GM10248 (cell line): Measurements from ENCODE around the gene KIAA1217.

Experiments used
- CTCF ChIA-PET: fragments of 300-600 bp; sonication (Branson Sonifier 250); formaldehyde crosslinking; extraction: SDS; loops from one replicate; lab custom pipeline; 2021; ENCODE audit warnings: antibody characterized with exemption; lab: Yijun Ruan, JAX
- POLR2A ChIA-PET: fragments of 350-650 bp; sonication (Branson Sonifier 250); formaldehyde crosslinking; extraction: SDS; loops from one replicate; lab custom pipeline; 2020; ENCODE audit warnings: antibody characterized with exemption; lab: Yijun Ruan, JAX
- DNase-seq: peaks from one replicate; pipeline ENCODE4 v3.0.0; 2012; ENCODE audit errors: extremely low spot score
- TF ChIP-seq, protein P1 (sequence below): IDR thresholded peaks from 2 replicates; pipeline ENCODE4 v1.5.1; 2012; ENCODE audit warnings: mild to moderate bottlenecking, low read depth; ENCODE audit errors: extremely low read depth, missing control alignments, control extremely low read depth

Gene KIAA1217

DNA sequence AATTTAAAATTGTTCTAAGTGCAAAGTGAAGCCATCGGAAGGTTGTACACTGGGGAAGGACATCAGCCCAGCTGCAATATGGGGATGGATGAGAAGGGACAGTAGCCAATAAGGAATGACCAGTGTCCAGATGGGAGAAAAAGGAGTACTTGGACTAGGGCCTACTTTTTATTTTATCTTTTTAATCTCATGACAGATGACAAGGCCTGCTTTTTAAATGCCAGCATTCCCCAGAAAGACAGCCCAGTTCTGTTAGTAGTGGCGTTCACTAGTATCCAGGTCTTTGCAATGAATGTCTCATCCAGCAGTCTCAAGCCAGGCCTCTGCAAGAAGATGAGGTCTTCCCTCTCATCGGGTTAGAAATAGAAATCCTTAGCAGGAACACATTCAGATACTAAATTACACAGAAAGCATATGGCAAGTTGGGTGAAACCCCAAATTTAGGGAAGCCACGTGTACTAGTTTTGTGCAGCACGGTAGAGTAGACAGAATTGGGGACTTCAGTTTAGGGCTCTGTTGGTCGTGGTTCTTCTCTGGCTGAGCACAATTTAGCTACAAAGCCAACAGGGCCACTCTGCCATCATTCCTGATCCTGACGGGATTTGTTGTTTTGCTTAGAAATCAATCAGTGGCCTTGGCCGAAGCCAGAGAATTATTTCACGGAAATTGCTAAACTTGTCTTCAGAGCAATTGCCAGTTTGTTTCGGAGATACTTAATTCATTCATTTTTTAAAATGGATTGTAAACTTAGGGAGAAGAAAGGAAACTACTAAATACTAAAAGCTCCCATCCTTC lies 286.9 kb downstream of the KIAA1217 start:
- TF ChIP-seq, protein P1, sequence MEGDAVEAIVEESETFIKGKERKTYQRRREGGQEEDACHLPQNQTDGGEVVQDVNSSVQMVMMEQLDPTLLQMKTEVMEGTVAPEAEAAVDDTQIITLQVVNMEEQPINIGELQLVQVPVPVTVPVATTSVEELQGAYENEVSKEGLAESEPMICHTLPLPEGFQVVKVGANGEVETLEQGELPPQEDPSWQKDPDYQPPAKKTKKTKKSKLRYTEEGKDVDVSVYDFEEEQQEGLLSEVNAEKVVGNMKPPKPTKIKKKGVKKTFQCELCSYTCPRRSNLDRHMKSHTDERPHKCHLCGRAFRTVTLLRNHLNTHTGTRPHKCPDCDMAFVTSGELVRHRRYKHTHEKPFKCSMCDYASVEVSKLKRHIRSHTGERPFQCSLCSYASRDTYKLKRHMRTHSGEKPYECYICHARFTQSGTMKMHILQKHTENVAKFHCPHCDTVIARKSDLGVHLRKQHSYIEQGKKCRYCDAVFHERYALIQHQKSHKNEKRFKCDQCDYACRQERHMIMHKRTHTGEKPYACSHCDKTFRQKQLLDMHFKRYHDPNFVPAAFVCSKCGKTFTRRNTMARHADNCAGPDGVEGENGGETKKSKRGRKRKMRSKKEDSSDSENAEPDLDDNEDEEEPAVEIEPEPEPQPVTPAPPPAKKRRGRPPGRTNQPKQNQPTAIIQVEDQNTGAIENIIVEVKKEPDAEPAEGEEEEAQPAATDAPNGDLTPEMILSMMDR: no peak
- CTCF ChIA-PET: interaction anchor here (0.7 kb wide), 1 partner anchor 28 kb away, joined by 3 read pairs; no protein-coding TSS in a partner anchor
- DNase-seq: no peak
- POLR2A ChIA-PET: no interaction called here

DNA sequence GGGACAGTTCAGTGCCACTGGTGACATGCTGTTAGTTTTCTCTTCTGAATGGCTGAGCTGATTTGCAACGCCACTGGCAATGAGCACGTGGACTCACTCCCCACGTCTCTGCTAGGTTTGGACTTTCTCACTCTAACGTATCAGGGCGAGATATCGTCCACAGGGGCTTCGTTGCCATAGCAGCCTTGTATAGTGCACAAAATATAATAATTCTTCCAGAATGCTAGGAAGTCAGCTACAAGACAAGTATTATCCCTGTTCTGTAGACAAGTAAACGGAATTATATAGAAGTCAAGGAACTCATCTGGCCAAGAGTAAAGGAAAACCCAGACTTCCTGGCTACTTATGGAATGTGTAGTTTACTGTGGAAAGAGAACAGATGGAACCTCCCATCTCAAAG lies 288.0 kb downstream of the KIAA1217 start:
- ChIA-PET POLR2A (interaction anchor here (0.6 kb wide), 1 partner anchor 288 kb away, joined by 3 read pairs; the partner anchor contains the start of gene KIAA1217), CTCF (interaction anchor here (0.7 kb wide), 1 partner anchor 29 kb away, joined by 3 read pairs; no protein-coding TSS in a partner anchor)
- DNase-seq: no peak
- TF ChIP-seq, protein P1: no peak

DNA sequence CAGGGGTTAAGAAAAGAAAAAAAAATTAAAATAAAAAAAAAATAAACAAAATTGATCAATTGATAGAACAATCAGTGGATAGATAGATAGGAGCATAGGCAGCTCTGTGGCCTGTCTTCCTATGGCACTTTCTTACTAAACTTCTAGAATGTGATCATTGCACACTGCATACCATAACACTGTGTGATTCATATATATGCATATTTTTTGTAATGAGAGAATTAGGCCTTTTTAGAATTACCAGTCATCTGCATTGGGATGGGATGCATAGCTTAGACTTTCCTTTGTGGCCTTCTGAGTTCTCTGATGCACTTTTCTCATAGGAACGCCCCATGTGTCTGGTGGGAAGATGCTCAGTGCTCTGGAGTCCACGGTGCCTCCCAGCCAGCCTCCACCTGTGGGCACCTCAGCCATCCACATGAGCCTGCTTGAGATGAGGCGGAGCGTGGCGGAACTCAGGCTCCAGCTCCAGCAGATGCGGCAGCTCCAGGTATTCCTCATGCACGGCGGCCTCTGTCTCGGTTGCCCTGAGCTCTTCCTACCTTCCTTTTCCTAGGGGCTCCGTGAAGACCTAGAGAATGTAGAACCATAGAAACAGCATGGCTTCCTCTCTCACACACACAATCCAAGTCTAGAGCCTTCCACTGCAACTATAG lies 292.2 kb downstream of the KIAA1217 start:
- no peak for DNase-seq
- CTCF ChIA-PET: interaction anchor here (0.9 to 9.1 kb wide), 4 partner anchors 12 to 507 kb away, joined by 3 to 95 read pairs (median 19); no protein-coding TSS in a partner anchor
- POLR2A ChIA-PET: no interaction called here
- TF ChIP-seq, protein P1: no peak

DNA sequence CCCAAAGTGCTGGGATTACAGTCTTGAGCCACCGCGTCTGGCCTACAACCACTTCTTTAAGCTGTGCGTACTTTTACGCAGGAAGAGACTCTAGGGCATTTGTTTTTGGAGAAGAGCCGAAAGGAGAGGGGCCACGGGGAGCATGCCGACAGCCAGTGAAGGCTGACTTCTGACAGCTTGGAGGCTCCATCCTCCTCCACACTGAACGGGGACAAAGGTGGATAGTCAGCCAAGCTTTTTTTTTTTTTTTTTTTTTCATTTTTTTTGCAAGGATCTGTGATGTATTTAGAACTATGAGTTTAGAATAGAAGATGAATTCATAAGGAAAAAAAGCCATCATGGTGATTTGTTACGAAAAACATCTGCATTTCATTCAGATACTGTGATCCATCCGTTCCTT lies 293.1 kb downstream of the KIAA1217 start:
- POLR2A ChIA-PET: no interaction called here
- CTCF ChIA-PET: interaction anchor here (0.9 to 9.1 kb wide), 7 partner anchors 12 to 508 kb away, joined by 3 to 95 read pairs (median 15); no protein-coding TSS in a partner anchor
- TF ChIP-seq, protein P1: no peak
- DNase-seq: no peak

DNA sequence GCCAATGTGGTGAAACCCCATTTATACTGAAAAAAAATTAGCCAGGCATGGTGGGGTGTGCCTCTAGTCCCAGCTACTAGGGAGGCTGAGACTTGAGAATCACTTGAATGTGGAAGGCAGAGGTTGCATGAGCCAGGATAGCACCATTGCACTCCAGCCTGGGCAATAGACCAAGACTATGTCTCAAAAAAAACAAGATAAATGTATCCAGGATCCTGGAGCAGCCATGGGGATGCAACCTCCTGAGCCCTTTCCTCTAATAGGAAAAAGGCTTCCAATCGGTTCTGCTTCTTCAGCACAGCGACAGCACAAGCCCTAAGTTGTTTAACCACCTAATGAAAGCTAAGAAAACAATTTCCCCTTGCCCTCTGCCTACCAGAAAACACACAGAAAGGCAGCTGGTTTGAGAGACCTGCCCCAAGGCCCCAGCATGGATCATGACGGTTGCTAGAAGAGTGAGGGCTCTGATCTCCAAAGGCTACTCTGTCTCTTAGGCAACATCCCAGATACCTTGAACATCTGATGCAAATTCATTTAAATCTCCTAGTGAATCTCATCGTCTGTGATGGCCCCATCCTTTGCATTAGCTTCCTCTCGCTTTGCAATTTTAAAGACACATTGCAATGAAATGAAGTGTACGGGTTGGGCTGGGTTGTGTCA lies 294.0 kb downstream of the KIAA1217 start:
- CTCF ChIA-PET: interaction anchor here (0.8 to 9.1 kb wide), 8 partner anchors 10 to 512 kb away, joined by 3 to 95 read pairs (median 12); no protein-coding TSS in a partner anchor
- POLR2A ChIA-PET: no interaction called here
- TF ChIP-seq, protein P1: no peak
- no peak for DNase-seq

DNA sequence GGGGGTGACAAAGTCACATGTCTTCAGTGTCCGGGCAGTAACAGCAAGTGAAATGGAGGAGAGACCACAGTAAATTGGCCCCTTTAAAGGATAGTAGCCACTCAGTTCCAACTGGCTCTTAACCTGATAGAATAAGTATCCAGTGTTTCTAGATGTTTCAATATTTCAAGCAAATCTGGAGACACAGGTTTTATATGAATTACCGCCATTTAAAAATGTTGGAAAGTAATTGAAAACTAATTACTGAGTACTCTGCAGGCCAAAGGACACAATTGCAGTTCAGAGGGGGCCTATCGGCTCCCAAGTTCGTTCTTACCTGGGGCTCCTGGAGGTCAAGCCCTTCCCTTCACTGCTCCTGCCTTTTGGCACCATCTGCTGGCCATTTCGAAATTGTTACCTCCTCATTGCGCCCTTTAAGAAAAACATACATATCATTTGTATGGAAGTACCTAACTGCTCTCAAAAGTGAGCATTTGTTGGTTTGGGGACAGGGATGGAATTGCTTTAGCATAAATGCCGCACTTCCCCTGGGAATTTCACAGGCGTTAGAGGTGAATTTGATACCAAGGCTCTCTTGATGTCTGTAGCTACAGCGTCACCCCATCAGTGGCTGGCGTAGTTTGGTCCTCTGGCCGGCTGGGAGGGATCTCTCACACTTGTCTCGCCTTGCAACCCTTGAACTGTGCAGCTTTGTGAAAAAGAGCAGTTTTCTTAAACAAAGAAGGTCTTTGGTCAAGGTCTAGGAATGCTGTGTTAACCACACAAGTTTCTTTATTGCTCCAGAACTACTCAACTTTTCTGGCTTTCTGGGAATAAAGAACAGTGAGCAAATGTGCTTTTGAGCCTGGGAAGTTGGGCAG lies 294.8 kb downstream of the KIAA1217 start:
- CTCF ChIA-PET: interaction anchor here (0.8 to 9.1 kb wide), 17 partner anchors 10 to 1346 kb away, joined by 3 to 95 read pairs (median 5); no protein-coding TSS in a partner anchor
- DNase-seq: peak; percentile 50
- TF ChIP-seq, protein P1: peak; percentile 74
- POLR2A ChIA-PET: no interaction called here
